Ascending aorta (tissue), 2 donors: ENCODE results near the gene HARBI1. TPM values are rescaled to one million over a fixed set of nuclear protein-coding genes. Genes with fewer than 3 reads are reported as not detected.
"Not testable (repeated sequence)": the region's sequence is repeated elsewhere in the genome, so short reads cannot be mapped to it uniquely, and the experiment has no call there.

Experiments
- DNase-seq, 2 donors: peaks; one replicate each; pipeline ENCODE4 v3.0.0-alpha.2; 2019; ENCODE audit warnings: low spot score in 2 of 2
- H3K27ac ChIP-seq, 2 donors: fragments of 200-600 bp; sonication (generic); one replicate each; pipeline ENCODE4 v1.5.1; 2016 to 2017; ENCODE audit warnings: mild to moderate bottlenecking in 1 of 2
- H3K27me3 ChIP-seq: fragments of 200-600 bp; sonication (generic); one replicate; pipeline ENCODE4 v1.5.1; 2017
- H3K36me3 ChIP-seq, 2 donors: fragments of 200-600 bp; sonication (generic); one replicate each; pipeline ENCODE4 v1.5.1; 2016
- H3K4me1 ChIP-seq, 2 donors: fragments of 200-600 bp; sonication (generic); one replicate each; pipeline ENCODE4 v1.5.1; 2016 to 2017; ENCODE audit warnings: mild to moderate bottlenecking in 1 of 2
- H3K4me3 ChIP-seq, 2 donors: fragments of 200-600 bp; sonication (generic); one replicate each; pipeline ENCODE4 v1.5.1; 2016 to 2017; ENCODE audit warnings: mild to moderate bottlenecking in 1 of 2
- H3K9me3 ChIP-seq, 2 donors: fragments of 200-600 bp; sonication (generic); one replicate each; pipeline ENCODE4 v1.5.1; 2016
- CTCF ChIP-seq, 3 experiments: fragments of 200-600 bp in 2 of 3; fragments of 450-650 bp in 1 of 3; sonication (generic) in 2 of 3; IDR thresholded peaks; one replicate each; pipeline ENCODE4 v1.5.1; 2016 to 2019; ENCODE audit warnings: antibody characterized with exemption in 3 of 3, mild to moderate bottlenecking in 1 of 3, moderate library complexity in 1 of 3
- intact Hi-C: fragments of 100-400 bp; cut with DNase I; formaldehyde crosslinking; loops from one replicate; pipeline ENCODE4 v1.15.1; 2023
- total RNA-seq: library from RNA; depleted of rRNA; stranded (reverse); fragments of >200 nt; gene quantifications from one replicate; pipeline ENCODE4 v1.1.0, GENCODE V29; 2016

HARBI1 gene
- total RNA-seq, 1 donor from 2014 or later: not detected

- Histone ChIP-seq H3K4me3 (peak overlapping the region; percentile 85 to 99), H3K4me1 (peaks cover 3 to 35% of the 10 kb centered on the region in 2 donors), H3K9me3 (no peaks in the 10 kb centered on the region), H3K27ac (peak overlapping the region; percentile 75 to 83), H3K36me3 (no peaks in the 10 kb centered on the region), H3K27me3 (no peaks in the 10 kb centered on the region)
- DNase-seq: no peak
- no peak for TF ChIP-seq CTCF (IDR thresholded peaks at IDR 0.05)
- intact Hi-C loops: loop anchor here (1.0 to 5.0 kb wide), 2 partner anchors 23 to 42 kb away; partner anchors contain the start of genes ATG13 and HARBI1
Measured at GRCh38 chr11:46594374-46594700, 22.7 kb downstream of the HARBI1 start.

GRCh38 chr11:46593550-46594373 is 23.3 kb downstream of the HARBI1 start, which contains the start of gene AMBRA1:
Gene AMBRA1, minus strand, starts transcription at chr11:46594023. Its CDS starts 45,643 bp downstream, at chr11:46548380.
- no peaks in the 10 kb centered on the region for H3K9me3 ChIP-seq
- peak; percentile 47 to 91 for DNase-seq
- peaks cover 3 to 36% of the 10 kb centered on the region in 2 donors for H3K4me1 ChIP-seq
- H3K27me3 ChIP-seq: no peaks in the 10 kb centered on the region
- peak in 1 of 3 experiments; percentile 5 for TF ChIP-seq CTCF (IDR thresholded peaks at IDR 0.05)
- intact Hi-C loops: loop anchor here (1.0 to 5.0 kb wide), 2 partner anchors 24 to 41 kb away; partner anchors contain the start of genes ATG13 and HARBI1
- H3K27ac ChIP-seq: peak within 1 kb of the TSS; percentile 75 to 83
- no peaks in the 10 kb centered on the region for H3K36me3 ChIP-seq
- peak within 1 kb of the TSS; percentile 85 to 99 for H3K4me3 ChIP-seq

DNA sequence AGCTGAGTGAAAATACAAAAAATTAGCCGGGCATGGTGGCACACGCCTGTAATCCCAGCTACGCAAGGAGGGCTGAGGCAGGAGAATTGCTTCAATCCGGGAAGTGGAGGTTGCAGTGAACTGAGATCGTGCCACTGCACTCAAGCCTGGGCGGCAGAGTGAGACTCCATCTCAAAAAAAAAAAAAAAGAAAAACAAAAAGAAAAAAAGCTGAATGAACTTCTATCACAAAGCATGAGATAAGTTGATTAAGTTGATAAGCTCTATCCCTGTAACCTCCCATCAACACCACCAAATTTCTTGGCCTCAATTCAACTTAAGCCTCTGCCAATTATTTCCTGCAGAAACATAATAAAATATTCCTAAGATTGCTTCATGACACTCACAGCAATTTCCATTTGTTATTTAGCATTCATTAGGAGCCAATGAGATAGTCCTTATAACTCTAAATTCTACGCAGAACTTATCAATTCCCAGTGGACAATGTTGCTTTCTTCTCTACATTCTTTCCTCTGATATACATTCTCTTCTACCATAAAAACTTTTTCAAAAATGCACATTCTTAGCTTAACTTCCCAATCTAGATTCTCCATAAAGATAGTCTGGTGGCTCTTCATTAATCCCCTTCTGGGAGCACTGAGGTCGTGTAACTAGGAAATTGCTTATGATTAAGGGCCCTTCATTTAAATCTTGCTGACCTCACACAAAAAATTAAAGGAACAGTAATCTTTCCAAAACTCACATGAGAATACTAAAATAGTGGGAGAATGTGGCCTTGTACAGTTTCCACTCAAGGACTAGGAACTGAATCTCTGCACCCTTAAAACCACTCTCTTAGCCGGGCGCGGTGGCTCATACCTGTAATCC is 26.1 kb downstream of the HARBI1 start:
- intact Hi-C loops: loop anchor here (5.0 kb wide), 1 partner anchor 39 kb away; no protein-coding TSS in a partner anchor
- peaks cover 3 to 36% of the 10 kb centered on the region in 2 donors for H3K4me1 ChIP-seq
- H3K27ac ChIP-seq: peak overlapping the region in 1 of 2 donors; percentile 48
- no peaks in the 10 kb centered on the region for H3K9me3 ChIP-seq
- DNase-seq: no peak
- no peaks in the 10 kb centered on the region for H3K27me3 ChIP-seq
- peak overlapping the region; percentile 33 to 85 for H3K4me3 ChIP-seq
- no peaks in the 10 kb centered on the region for H3K36me3 ChIP-seq
- TF ChIP-seq CTCF (IDR thresholded peaks at IDR 0.05): no peak

- Histone ChIP-seq H3K9me3 (no peaks in the 10 kb centered on the region), H3K4me1 (peaks cover 3 to 31% of the 10 kb centered on the region in 2 donors), H3K4me3 (no peak overlapping the region), H3K27ac (no peak overlapping the region), H3K36me3 (no peaks in the 10 kb centered on the region), H3K27me3 (no peaks in the 10 kb centered on the region)
- DNase-seq: no peak
- intact Hi-C loops: no loop called here
- TF ChIP-seq CTCF (IDR thresholded peaks at IDR 0.05): no peak
Measured at GRCh38 chr11:46588915-46589314, 28.1 kb downstream of the HARBI1 start.

DNA sequence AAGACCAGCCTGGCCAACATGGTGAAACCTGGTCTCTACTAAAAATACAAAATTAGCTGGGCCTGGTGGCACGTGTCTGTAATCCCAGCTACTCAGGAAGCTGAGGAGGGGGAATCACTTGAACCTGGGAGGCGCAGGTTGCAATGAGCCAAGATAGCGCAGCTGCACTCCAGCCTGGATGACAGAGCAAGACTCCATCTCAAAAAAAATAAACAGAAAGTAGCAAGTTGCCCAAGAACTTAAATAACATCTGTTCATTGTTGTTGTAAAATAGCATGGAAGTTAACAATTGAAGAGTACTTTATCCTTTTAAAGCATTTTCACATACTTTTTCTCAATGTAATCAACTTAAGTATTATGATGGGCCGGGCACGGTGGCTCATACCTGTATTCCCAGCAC is 28.9 kb downstream of the HARBI1 start:
- TF ChIP-seq CTCF (IDR thresholded peaks at IDR 0.05): no peak
- no peaks in the 10 kb centered on the region for H3K27me3 ChIP-seq
- no peaks in the 10 kb centered on the region for H3K9me3 ChIP-seq
- H3K4me3 ChIP-seq: no peak overlapping the region
- H3K36me3 ChIP-seq: no peaks in the 10 kb centered on the region
- peaks cover 3 to 31% of the 10 kb centered on the region in 2 donors for H3K4me1 ChIP-seq
- H3K27ac ChIP-seq: no peak overlapping the region
- intact Hi-C loops: no loop called here
- no peak for DNase-seq

GRCh38 chr11:46583513-46583912 is 33.5 kb downstream of the HARBI1 start:
- DNase-seq, H3K36me3 ChIP-seq, H3K27ac ChIP-seq, intact Hi-C loops, H3K4me3 ChIP-seq, H3K4me1 ChIP-seq, H3K27me3 ChIP-seq, H3K9me3 ChIP-seq: not testable (repeated sequence)
